Measurements from ENCODE around the gene ADPRM.

ADPRM gene

GRCh38 chr17:10718547-10718946, 21.2 kb downstream of the ADPRM start (continued):
- TF ChIP-seq ZBTB49 (tag by site-specific recombination; IDR thresholded peaks at IDR 0.05; ENCODE audit: low read depth) (no peak), ZNF518A (tag by site-specific recombination; conservative IDR thresholded peaks at IDR 0.05; ENCODE audit: low read depth) (no peak), KLF1 (tag by site-specific recombination; IDR thresholded peaks at IDR 0.05) (no peak), ZNF433 (tag by site-specific recombination; IDR thresholded peaks at IDR 0.05; ENCODE audit: low read depth) (no peak), KLF10 (tag by site-specific recombination; IDR thresholded peaks at IDR 0.05) (no peak), REPIN1 (tag by site-specific recombination; IDR thresholded peaks at IDR 0.05; ENCODE audit: low read depth) (no peak)

GRCh38 chr17:10724546-10725195, 27.3 kb downstream of the ADPRM start:
- ChIA-PET POLR2A (interaction anchor here (0.6 kb wide), 1 partner anchor 50 kb away, joined by 3 read pairs; no protein-coding TSS in a partner anchor), CTCF (interaction anchor here (0.6 to 3.7 kb wide), 2 partner anchors 12 to 49 kb away, joined by 4 to 17 read pairs; no protein-coding TSS in a partner anchor)
- H3K9me3 ChIP-seq (ENCODE audit: control insufficient read depth, insufficient read depth, low read depth, low read length), result no peaks in the 10 kb centered on the region
- TF ChIP-seq YY2 (tag by site-specific recombination; IDR thresholded peaks at IDR 0.05) (no peak), ZNF223 (tag by site-specific recombination; IDR thresholded peaks at IDR 0.05) (no peak), ZNF121 (tag by site-specific recombination; IDR thresholded peaks at IDR 0.05) (no peak), ZNF239 (tag by site-specific recombination; IDR thresholded peaks at IDR 0.05) (no peak), BCL11A (tag by site-specific recombination; IDR thresholded peaks at IDR 0.05; ENCODE audit: low read depth) (no peak), ZSCAN5A (tag by site-specific recombination; IDR thresholded peaks at IDR 0.05) (no peak), ZNF394 (tag by site-specific recombination; IDR thresholded peaks at IDR 0.05; ENCODE audit: borderline replicate concordance) (no peak), SALL2 (tag by site-specific recombination; IDR thresholded peaks at IDR 0.05; ENCODE audit: borderline replicate concordance) (no peak), ZBTB17 (tag by site-specific recombination; IDR thresholded peaks at IDR 0.05) (no peak), KLF1 (tag by site-specific recombination; IDR thresholded peaks at IDR 0.05) (no peak), ZIC2 (tag by site-specific recombination; IDR thresholded peaks at IDR 0.05) (no peak), ZNF768 (tag by site-specific recombination; IDR thresholded peaks at IDR 0.05) (no peak)
- TF ChIP-seq, protein P1, sequence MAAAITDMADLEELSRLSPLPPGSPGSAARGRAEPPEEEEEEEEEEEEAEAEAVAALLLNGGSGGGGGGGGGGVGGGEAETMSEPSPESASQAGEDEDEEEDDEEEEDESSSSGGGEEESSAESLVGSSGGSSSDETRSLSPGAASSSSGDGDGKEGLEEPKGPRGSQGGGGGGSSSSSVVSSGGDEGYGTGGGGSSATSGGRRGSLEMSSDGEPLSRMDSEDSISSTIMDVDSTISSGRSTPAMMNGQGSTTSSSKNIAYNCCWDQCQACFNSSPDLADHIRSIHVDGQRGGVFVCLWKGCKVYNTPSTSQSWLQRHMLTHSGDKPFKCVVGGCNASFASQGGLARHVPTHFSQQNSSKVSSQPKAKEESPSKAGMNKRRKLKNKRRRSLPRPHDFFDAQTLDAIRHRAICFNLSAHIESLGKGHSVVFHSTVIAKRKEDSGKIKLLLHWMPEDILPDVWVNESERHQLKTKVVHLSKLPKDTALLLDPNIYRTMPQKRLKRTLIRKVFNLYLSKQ (tag by site-specific recombination; IDR thresholded peaks at IDR 0.05; ENCODE audit: borderline replicate concordance), result no peak
- TF ChIP-seq, protein P2, sequence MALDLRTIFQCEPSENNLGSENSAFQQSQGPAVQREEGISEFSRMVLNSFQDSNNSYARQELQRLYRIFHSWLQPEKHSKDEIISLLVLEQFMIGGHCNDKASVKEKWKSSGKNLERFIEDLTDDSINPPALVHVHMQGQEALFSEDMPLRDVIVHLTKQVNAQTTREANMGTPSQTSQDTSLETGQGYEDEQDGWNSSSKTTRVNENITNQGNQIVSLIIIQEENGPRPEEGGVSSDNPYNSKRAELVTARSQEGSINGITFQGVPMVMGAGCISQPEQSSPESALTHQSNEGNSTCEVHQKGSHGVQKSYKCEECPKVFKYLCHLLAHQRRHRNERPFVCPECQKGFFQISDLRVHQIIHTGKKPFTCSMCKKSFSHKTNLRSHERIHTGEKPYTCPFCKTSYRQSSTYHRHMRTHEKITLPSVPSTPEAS (tag by site-specific recombination; IDR thresholded peaks at IDR 0.05), result no peak
- H3K27ac ChIP-seq (ENCODE audit: extremely low read depth, low read depth, low read length), result no peak overlapping the region
- no peak overlapping the region for H3K4me3 ChIP-seq (ENCODE audit: low read depth, low read length)
- H3K4me1 ChIP-seq (ENCODE audit: control insufficient read depth, insufficient read depth, low read length), result no peaks in the 10 kb centered on the region; the same call in 1 of the 2 replicates
- no peaks in the 10 kb centered on the region for H3K36me3 ChIP-seq (ENCODE audit: control insufficient read depth in 2 of 2, insufficient read depth in 1 of 2, low read length in 2 of 2)

Measured in HEK293 (cell line).